GM23248 (cell line): ENCODE measurements around the gene BPIFA3.

Source experiments
- EZH2 ChIP-seq: fragments of 200-600 bp; sonication (generic); IDR thresholded peaks from 2 replicates; pipeline ENCODE4 v1.6.1; 2018; ENCODE audit warnings: antibody characterized with exemption, mild to moderate bottlenecking; ENCODE audit not compliant: insufficient read depth, poor library complexity, severe bottlenecking
- EZH2phosphoT487 ChIP-seq: fragments of 200-600 bp; sonication (generic); IDR thresholded peaks from 2 replicates; pipeline ENCODE4 v1.6.1; 2018; ENCODE audit warnings: antibody characterized with exemption, moderate library complexity, mild to moderate bottlenecking, low read depth; ENCODE audit not compliant: insufficient read depth

DNA sequence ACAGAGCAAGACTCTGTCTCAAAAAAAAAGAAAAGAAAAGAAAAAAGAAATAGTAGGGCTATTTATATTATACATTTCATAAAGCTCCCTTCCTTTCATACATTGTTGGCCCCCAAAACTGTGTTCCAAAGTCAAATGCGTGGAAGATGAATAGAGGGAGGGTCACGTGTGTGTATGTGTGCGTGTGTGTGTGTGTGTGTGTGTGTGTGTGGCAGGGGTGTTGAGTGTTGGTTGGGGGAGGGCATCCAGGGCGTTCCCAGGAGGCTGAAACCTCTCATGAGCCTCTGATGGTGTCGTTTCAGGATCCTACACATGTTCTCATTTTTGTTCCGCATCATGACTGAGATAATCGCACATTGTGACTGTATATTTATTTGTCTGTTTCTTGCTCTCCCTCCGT, 58.1 kb downstream of the BPIFA3 start:
- TF ChIP-seq EZH2 (no peak), EZH2phosphoT487 (no peak)
